Osteoblast (primary cell): ENCODE data around the gene ELK3. TPM values are rescaled to one million over a fixed set of nuclear protein-coding genes. Genes with fewer than 3 reads are reported as not detected.

Experiments
- DNase-seq: peaks from one replicate; pipeline ENCODE4 v3.0.0; 2011; ENCODE audit warnings: low spot score, mixed read lengths; ENCODE audit not compliant: insufficient read length; ENCODE audit errors: missing footprints
- H2AFZ ChIP-seq: 2 replicates; pipeline ENCODE4 v1.6.0; 2011; ENCODE audit warnings: mild to moderate bottlenecking, low read length
- H3K27ac ChIP-seq: 2 replicates; pipeline ENCODE4 v1.5.1; 2011; ENCODE audit warnings: mild to moderate bottlenecking, low read depth, low read length, moderate library complexity
- H3K27me3 ChIP-seq: 2 replicates; pipeline ENCODE4 v1.6.0; 2012; ENCODE audit warnings: mild to moderate bottlenecking, control low read depth, inconsistent platforms, low read length, moderate library complexity; ENCODE audit not compliant: insufficient read depth
- H3K36me3 ChIP-seq: 2 replicates; pipeline ENCODE4 v1.5.1; 2011; ENCODE audit warnings: mild to moderate bottlenecking, low read length, control low read depth, moderate library complexity; ENCODE audit not compliant: insufficient read depth
- H3K4me1 ChIP-seq: 2 replicates; pipeline ENCODE4 v1.5.1; 2011; ENCODE audit warnings: mild to moderate bottlenecking, low read length, control low read depth, moderate library complexity; ENCODE audit not compliant: insufficient read depth
- H3K4me2 ChIP-seq: 2 replicates; pipeline ENCODE4 v1.6.0; 2011; ENCODE audit warnings: mild to moderate bottlenecking, low read length; ENCODE audit not compliant: insufficient read depth
- H3K4me3 ChIP-seq: fragments of 200-600 bp; sonication (generic); 3 replicates; pipeline ENCODE4 v1.5.1; 2012; ENCODE audit warnings: mild to moderate bottlenecking, low read length, inconsistent platforms; ENCODE audit not compliant: insufficient read depth
- H3K79me2 ChIP-seq: 2 replicates; pipeline ENCODE4 v1.6.0; 2012; ENCODE audit warnings: mild to moderate bottlenecking, low read length, control low read depth, inconsistent platforms; ENCODE audit not compliant: insufficient read depth
- H3K9me3 ChIP-seq: 2 replicates; pipeline ENCODE4 v1.5.1; 2011; ENCODE audit warnings: low read depth, low read length, control low read depth
- H4K20me1 ChIP-seq: 2 replicates; pipeline ENCODE4 v1.6.0; 2012; ENCODE audit warnings: mild to moderate bottlenecking, low read length, control low read depth; ENCODE audit not compliant: insufficient read depth
- CTCF ChIP-seq: IDR thresholded peaks from 2 replicates; pipeline ENCODE4 v1.5.1; 2011; ENCODE audit warnings: mild to moderate bottlenecking, low read depth, low read length, moderate library complexity; ENCODE audit errors: extremely low read depth
- total RNA-seq: library from RNA; depleted of rRNA; stranded (reverse); fragments of >200 nt; gene quantifications from 2 replicates; pipeline ENCODE4 v1.2.3, GENCODE V29; 2012

The ELK3 gene
- total RNA-seq, 1 donor, result 27.5 TPM

- H3K36me3 ChIP-seq, result peaks cover 43% of the 10 kb centered on the region
- H3K27me3 ChIP-seq, result no peaks in the 10 kb centered on the region
- H4K20me1 ChIP-seq, result no peaks in the 10 kb centered on the region
- H3K4me3 ChIP-seq, result no peak overlapping the region
- no peaks in the 10 kb centered on the region for H3K9me3 ChIP-seq
- H2AFZ ChIP-seq, result no peak overlapping the region
- no peak overlapping the region for H3K27ac ChIP-seq
- no peak for TF ChIP-seq CTCF
- DNase-seq, result no peak
- H3K4me1 ChIP-seq, result no peaks in the 10 kb centered on the region
- H3K79me2 ChIP-seq, result peaks cover 16% of the 10 kb centered on the region
- no peak overlapping the region for H3K4me2 ChIP-seq
These were observed 100.7 kb downstream of the ELK3 start for GRCh38 chr12:96294831-96295230.

GRCh38 chr12:96295532-96296160 is 101.5 kb downstream of the ELK3 start:
- H3K27me3 ChIP-seq, result no peaks in the 10 kb centered on the region
- H3K4me3 ChIP-seq, result no peak overlapping the region
- H3K9me3 ChIP-seq, result no peaks in the 10 kb centered on the region
- H3K79me2 ChIP-seq, result peaks cover 17% of the 10 kb centered on the region
- no peak overlapping the region for H3K4me2 ChIP-seq
- no peak for TF ChIP-seq CTCF
- H2AFZ ChIP-seq, result no peak overlapping the region
- peaks cover 48% of the 10 kb centered on the region for H3K36me3 ChIP-seq
- no peak for DNase-seq
- H3K4me1 ChIP-seq, result no peaks in the 10 kb centered on the region
- H4K20me1 ChIP-seq, result no peaks in the 10 kb centered on the region
- H3K27ac ChIP-seq, result no peak overlapping the region

GRCh38 chr12:96297504-96297903 is 103.3 kb downstream of the ELK3 start:
- Histone ChIP-seq H2AFZ (no peak overlapping the region), H3K79me2 (peaks cover 30% of the 10 kb centered on the region), H3K27me3 (no peaks in the 10 kb centered on the region), H3K4me1 (no peaks in the 10 kb centered on the region), H3K36me3 (peaks cover 38% of the 10 kb centered on the region), H4K20me1 (no peaks in the 10 kb centered on the region), H3K4me2 (no peak overlapping the region), H3K27ac (no peak overlapping the region), H3K4me3 (no peak overlapping the region), H3K9me3 (no peaks in the 10 kb centered on the region)
- TF ChIP-seq CTCF, result no peak
- no peak for DNase-seq

GRCh38 chr12:96300064-96300463 is 105.9 kb downstream of the ELK3 start:
- H4K20me1 ChIP-seq, result no peaks in the 10 kb centered on the region
- no peak overlapping the region for H2AFZ ChIP-seq
- peaks cover 30% of the 10 kb centered on the region for H3K36me3 ChIP-seq
- H3K4me1 ChIP-seq, result no peaks in the 10 kb centered on the region
- no peak overlapping the region for H3K27ac ChIP-seq
- no peak for DNase-seq
- no peaks in the 10 kb centered on the region for H3K27me3 ChIP-seq
- peaks cover 48% of the 10 kb centered on the region for H3K79me2 ChIP-seq
- H3K4me3 ChIP-seq, result no peak overlapping the region
- no peak overlapping the region for H3K4me2 ChIP-seq
- no peaks in the 10 kb centered on the region for H3K9me3 ChIP-seq
- no peak for TF ChIP-seq CTCF
